PC-9 (cell line): Measurements from ENCODE around the gene PITPNM3. TPM values are rescaled to one million over a fixed set of nuclear protein-coding genes. Genes with fewer than 3 reads are reported as not detected.

ENCODE experiments used
- BruUV-seq: library from RNA; stranded (reverse); fragments of 400-500 nt; replicated peaks from 2 replicates; lab custom pipeline; 2021; lab: Mats Ljungman, UMichigan
- CTCF ChIA-PET: fragments of 300-600 bp; sonication (Branson Sonifier 250); formaldehyde crosslinking; loops from one replicate; lab custom pipeline; 2022; ENCODE audit warnings: antibody characterized with exemption; lab: Charles Lee
- POLR2A ChIA-PET: fragments of 300-600 bp; sonication (Branson Sonifier 250); formaldehyde crosslinking; loops from one replicate; lab custom pipeline; 2022; ENCODE audit warnings: antibody characterized with exemption; ENCODE audit not compliant: unreplicated experiment; lab: Charles Lee
- DNase-seq, 2 experiments: peaks; one replicate each; pipeline versions ENCODE4 v3.0.0 to v3.0.0-alpha.2; 2015 to 2022; ENCODE audit warnings: mixed read lengths in 1 of 2
- H2AFZ ChIP-seq: fragments of 200-600 bp; sonication (generic); 2 replicates; pipeline ENCODE4 v1.8.1; 2017; ENCODE audit warnings: antibody characterized with exemption
- H3F3A ChIP-seq: fragments of 200-600 bp; sonication (generic); 2 replicates; pipeline ENCODE4 v1.8.1; 2017; ENCODE audit warnings: antibody characterized with exemption, mild to moderate bottlenecking, low read depth; ENCODE audit not compliant: insufficient read depth
- H3K27ac ChIP-seq: fragments of 200-600 bp; sonication (generic); 2 replicates; pipeline ENCODE4 v1.6.1; 2016; ENCODE audit warnings: mixed run types
- H3K27me3 ChIP-seq: fragments of 200-600 bp; sonication (generic); 2 replicates; pipeline ENCODE4 v1.6.1; 2016; ENCODE audit warnings: low read depth, mixed run types; ENCODE audit not compliant: insufficient read depth
- H3K36me3 ChIP-seq: fragments of 200-600 bp; sonication (generic); 2 replicates; pipeline ENCODE4 v1.6.1; 2016; ENCODE audit warnings: low read depth, mixed run types
- H3K4me1 ChIP-seq: fragments of 200-600 bp; sonication (generic); replicated peaks from 2 replicates; pipeline ENCODE4 v1.6.1; 2016; ENCODE audit warnings: mixed run types; ENCODE audit not compliant: insufficient read depth
- H3K4me2 ChIP-seq: fragments of 200-600 bp; sonication (generic); 2 replicates; pipeline ENCODE4 v1.6.1; 2017; ENCODE audit warnings: mixed run types
- H3K4me3 ChIP-seq: fragments of 200-600 bp; sonication (generic); 2 replicates; pipeline ENCODE4 v1.6.1; 2016; ENCODE audit warnings: mixed run types
- H3K79me2 ChIP-seq: fragments of 200-600 bp; sonication (generic); 2 replicates; pipeline ENCODE4 v1.6.1; 2017; ENCODE audit warnings: low read depth, mixed run types
- H3K9me2 ChIP-seq: fragments of 200-600 bp; sonication (generic); 2 replicates; pipeline ENCODE4 v1.8.1; 2017; ENCODE audit warnings: mild to moderate bottlenecking; ENCODE audit not compliant: insufficient read depth
- H3K9me3 ChIP-seq: fragments of 200-600 bp; sonication (generic); 2 replicates; pipeline ENCODE4 v1.8.1; 2016; ENCODE audit warnings: low read depth; ENCODE audit not compliant: insufficient read depth
- H4K20me1 ChIP-seq: fragments of 200-600 bp; sonication (generic); 2 replicates; pipeline ENCODE4 v1.8.1; 2017; ENCODE audit not compliant: insufficient read depth
- EZH2 ChIP-seq: fragments of 200-600 bp; sonication (generic); IDR thresholded peaks from 2 replicates; pipeline ENCODE4 v1.8.0; 2017; ENCODE audit warnings: antibody characterized with exemption, low read depth
- intact Hi-C: fragments of 100-400 bp; cut with micrococcal nuclease; formaldehyde crosslinking; loops from one replicate; pipeline ENCODE4 v1.10.0; 2022; ENCODE audit not compliant: unreplicated experiment
- total RNA-seq: library from RNA; stranded (reverse); gene quantifications from 2 replicates; pipeline ENCODE4 v1.2.3, GENCODE V29; 2021
- TF ChIP-seq, protein P1 (sequence below): fragments of 200-600 bp; sonication (generic); conservative IDR thresholded peaks from 2 replicates; pipeline ENCODE4 v1.6.1; 2017; ENCODE audit warnings: mixed run types, antibody characterized with exemption, mild to moderate bottlenecking, moderate library complexity

Gene PITPNM3
- total RNA-seq, 1 experiment from 2014 or later, result 16.9 TPM

DNA sequence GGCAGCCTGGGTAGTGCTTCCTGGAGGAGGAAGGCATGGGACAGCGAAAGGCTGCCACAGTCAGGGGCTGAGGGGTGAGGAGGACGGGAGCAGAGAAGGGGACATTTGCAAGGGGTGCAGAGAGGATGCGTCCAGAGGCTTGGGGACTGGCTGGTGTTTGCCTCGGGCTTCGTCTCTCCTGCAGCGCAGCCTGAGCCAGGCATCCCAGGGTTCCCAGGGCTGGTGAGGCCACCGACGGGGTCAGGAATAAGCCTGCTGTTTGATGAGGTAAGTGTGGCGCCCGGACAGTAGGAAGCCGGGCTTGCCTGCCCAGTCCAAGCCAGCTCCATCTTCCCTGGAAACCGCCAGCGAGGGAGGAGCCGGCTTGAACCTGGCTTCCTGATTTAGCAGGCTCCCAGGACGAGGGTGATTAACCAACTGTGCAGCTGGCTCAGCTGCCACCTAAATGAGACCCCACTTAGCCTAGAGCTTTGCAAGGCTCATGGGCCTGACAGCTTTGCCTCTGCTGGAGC lies 47.8 kb downstream of the PITPNM3 start:
- Histone ChIP-seq H3K9me2 (no peaks in the 10 kb centered on the region), H3K36me3 (no peaks in the 10 kb centered on the region), H2AFZ (no peak overlapping the region), H4K20me1 (no peaks in the 10 kb centered on the region), H3K4me1 (peaks cover 55% of the 10 kb centered on the region), H3K4me2 (no peak overlapping the region), H3K79me2 (no peaks in the 10 kb centered on the region), H3K27me3 (no peaks in the 10 kb centered on the region), H3K9me3 (no peaks in the 10 kb centered on the region), H3K27ac (no peak overlapping the region), H3F3A (peaks cover 20% of the 10 kb centered on the region), H3K4me3 (no peak overlapping the region)
- ChIA-PET CTCF (interaction anchor here (0.7 kb wide), 1 partner anchor 41 kb away, joined by 3 read pairs; no protein-coding TSS in a partner anchor), POLR2A (no interaction called here)
- BruUV-seq, result no TSS peak
- intact Hi-C loops, result no loop called here
- DNase-seq, result no peak
- TF ChIP-seq EZH2, result no peak
- TF ChIP-seq, protein P1, sequence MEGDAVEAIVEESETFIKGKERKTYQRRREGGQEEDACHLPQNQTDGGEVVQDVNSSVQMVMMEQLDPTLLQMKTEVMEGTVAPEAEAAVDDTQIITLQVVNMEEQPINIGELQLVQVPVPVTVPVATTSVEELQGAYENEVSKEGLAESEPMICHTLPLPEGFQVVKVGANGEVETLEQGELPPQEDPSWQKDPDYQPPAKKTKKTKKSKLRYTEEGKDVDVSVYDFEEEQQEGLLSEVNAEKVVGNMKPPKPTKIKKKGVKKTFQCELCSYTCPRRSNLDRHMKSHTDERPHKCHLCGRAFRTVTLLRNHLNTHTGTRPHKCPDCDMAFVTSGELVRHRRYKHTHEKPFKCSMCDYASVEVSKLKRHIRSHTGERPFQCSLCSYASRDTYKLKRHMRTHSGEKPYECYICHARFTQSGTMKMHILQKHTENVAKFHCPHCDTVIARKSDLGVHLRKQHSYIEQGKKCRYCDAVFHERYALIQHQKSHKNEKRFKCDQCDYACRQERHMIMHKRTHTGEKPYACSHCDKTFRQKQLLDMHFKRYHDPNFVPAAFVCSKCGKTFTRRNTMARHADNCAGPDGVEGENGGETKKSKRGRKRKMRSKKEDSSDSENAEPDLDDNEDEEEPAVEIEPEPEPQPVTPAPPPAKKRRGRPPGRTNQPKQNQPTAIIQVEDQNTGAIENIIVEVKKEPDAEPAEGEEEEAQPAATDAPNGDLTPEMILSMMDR, result no peak

DNA sequence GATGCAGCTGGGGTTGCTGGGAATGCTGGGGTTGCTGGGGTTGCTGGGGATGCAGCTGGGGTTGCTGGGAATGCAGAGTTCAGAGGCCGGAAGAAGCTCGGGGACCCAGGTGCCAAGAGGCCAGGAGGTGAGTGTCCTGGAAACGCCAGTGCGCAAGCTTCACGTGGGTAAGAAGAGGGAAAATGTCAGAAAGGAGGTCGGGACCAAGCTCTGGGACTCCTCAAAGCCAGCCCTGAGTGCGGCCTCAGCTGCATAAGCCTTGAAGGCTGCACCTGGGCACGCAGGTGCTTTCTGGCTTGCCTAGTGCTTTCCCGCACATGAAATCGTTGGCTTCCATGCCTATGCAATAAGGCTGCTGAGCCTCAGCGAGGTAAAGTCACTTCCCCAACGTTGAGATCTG lies 48.3 kb downstream of the PITPNM3 start:
- no peak for DNase-seq
- Histone ChIP-seq H3K9me2 (no peaks in the 10 kb centered on the region), H3K27ac (peak overlapping the region; percentile 86), H4K20me1 (no peaks in the 10 kb centered on the region), H3K9me3 (no peaks in the 10 kb centered on the region), H3K4me1 (peaks cover 55% of the 10 kb centered on the region), H3K79me2 (no peaks in the 10 kb centered on the region), H3K4me2 (peak overlapping the region; percentile 53), H3K27me3 (no peaks in the 10 kb centered on the region), H3K36me3 (no peaks in the 10 kb centered on the region), H2AFZ (no peak overlapping the region), H3K4me3 (no peak overlapping the region), H3F3A (peaks cover 20% of the 10 kb centered on the region)
- intact Hi-C loops, result no loop called here
- BruUV-seq, result no TSS peak
- TF ChIP-seq EZH2, result no peak
- TF ChIP-seq, protein P1, result no peak
- CTCF ChIA-PET, result interaction anchor here (0.7 kb wide), 1 partner anchor 42 kb away, joined by 3 read pairs; no protein-coding TSS in a partner anchor
- POLR2A ChIA-PET, result interaction anchor here (0.6 kb wide), 1 partner anchor 58 kb away, joined by 4 read pairs; no protein-coding TSS in a partner anchor

DNA sequence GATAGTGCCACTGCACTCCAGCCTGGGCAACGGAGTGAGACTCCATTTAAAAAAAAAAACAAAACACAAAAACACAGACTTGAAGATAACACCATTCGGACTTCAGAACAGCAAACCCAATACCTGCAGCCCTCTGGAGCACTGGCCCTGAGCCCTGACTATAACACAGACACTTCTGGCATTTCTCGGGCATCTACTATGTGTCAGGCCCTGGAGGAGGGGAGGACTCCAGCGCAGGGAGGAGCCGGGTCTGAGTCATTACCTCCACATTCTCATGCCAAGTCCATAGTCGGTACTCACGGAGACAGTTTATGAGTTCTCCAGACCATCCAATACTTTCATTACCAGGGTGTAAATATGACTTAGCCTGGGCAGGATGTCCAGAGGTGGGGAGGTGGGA lies 48.8 kb downstream of the PITPNM3 start:
- Histone ChIP-seq H4K20me1 (no peaks in the 10 kb centered on the region), H3K79me2 (no peaks in the 10 kb centered on the region), H3F3A (peaks cover 20% of the 10 kb centered on the region), H3K27ac (peak overlapping the region; percentile 86), H3K9me3 (no peaks in the 10 kb centered on the region), H3K4me3 (no peak overlapping the region), H3K4me1 (peaks cover 55% of the 10 kb centered on the region), H3K4me2 (peak overlapping the region; percentile 53), H3K36me3 (no peaks in the 10 kb centered on the region), H3K27me3 (no peaks in the 10 kb centered on the region), H2AFZ (no peak overlapping the region), H3K9me2 (no peaks in the 10 kb centered on the region)
- ChIA-PET CTCF (interaction anchor here (0.6 to 0.7 kb wide), 2 partner anchors 16 to 42 kb away, joined by 3 read pairs; no protein-coding TSS in a partner anchor), POLR2A (interaction anchor here (0.6 to 1.1 kb wide), 4 partner anchors 16 to 57 kb away, joined by 3 to 7 read pairs (median 4); no protein-coding TSS in a partner anchor)
- TF ChIP-seq, protein P1, result no peak
- DNase-seq, result peak; percentile 84 to 88
- no TSS peak for BruUV-seq
- intact Hi-C loops, result loop anchor here (1.0 kb wide), 4 partner anchors 13 to 50 kb away; no protein-coding TSS in a partner anchor
